Neutrophil (primary cell): Measurements from ENCODE around the gene CCSER2.
"Not testable (repeated sequence)": the region's sequence is repeated elsewhere in the genome, so short reads cannot be mapped to it uniquely, and the experiment has no call there.

Source experiments
- H3K27ac ChIP-seq: fragments of 200-600 bp; sonication (generic); 2 replicates; pipeline ENCODE4 v1.5.1; 2016; ENCODE audit warnings: mild to moderate bottlenecking, moderate library complexity
- H3K27me3 ChIP-seq: fragments of 200-600 bp; sonication (generic); 2 replicates; pipeline ENCODE4 v1.6.0; 2016; ENCODE audit warnings: mild to moderate bottlenecking
- H3K36me3 ChIP-seq: fragments of 200-600 bp; sonication (generic); 2 replicates; pipeline ENCODE4 v1.5.1; 2017
- H3K4me1 ChIP-seq, 2 experiments: fragments of 200-600 bp in 1 of 2; sonication (generic) in 1 of 2; 1 replicate in 1 of 2; 2 replicates in 1 of 2; pipeline versions ENCODE4 v1.5.1 to v1.6.1; 2013 to 2016; ENCODE audit warnings: low read depth in 1 of 2, low read length in 1 of 2, mild to moderate bottlenecking in 1 of 2, moderate library complexity in 1 of 2; ENCODE audit not compliant: control insufficient read depth in 1 of 2, insufficient read depth in 1 of 2
- H3K4me3 ChIP-seq, 2 experiments: fragments of 200-600 bp in 1 of 2; sonication (generic) in 1 of 2; 1 replicate in 1 of 2; 2 replicates in 1 of 2; pipeline ENCODE4 v1.5.1; 2013 to 2016; ENCODE audit warnings: low read depth in 1 of 2, low read length in 1 of 2, mild to moderate bottlenecking in 1 of 2, moderate library complexity in 1 of 2
- H3K9me3 ChIP-seq: fragments of 200-600 bp; sonication (generic); 2 replicates; pipeline ENCODE4 v1.5.1; 2016
- CTCF ChIP-seq: fragments of 200-600 bp; sonication (generic); IDR thresholded peaks from 2 replicates; pipeline ENCODE4 v1.5.1; 2016; ENCODE audit warnings: antibody characterized with exemption

Gene CCSER2

DNA sequence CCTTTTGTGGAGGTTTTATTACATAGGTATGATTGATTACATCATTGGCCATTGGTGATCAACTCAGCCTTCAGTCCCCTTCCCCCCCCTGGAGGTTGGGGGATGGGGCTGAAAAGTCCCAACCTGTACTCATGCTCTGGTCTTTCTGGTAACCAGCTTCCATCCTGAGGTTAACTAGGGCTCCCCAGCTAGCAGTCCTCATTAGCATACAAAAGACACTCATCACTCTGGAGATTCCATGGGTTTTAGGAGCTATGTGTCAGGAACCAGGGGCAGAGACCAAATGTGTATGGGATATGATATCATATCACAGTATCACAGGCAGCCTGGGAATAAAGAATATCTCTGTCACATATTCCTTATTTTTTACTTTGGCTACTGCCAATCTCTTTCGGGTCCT is 13.6 kb downstream of the CCSER2 start:
- Histone ChIP-seq H3K27ac (no peak overlapping the region), H3K4me3 (no peak overlapping the region), H3K9me3 (no peaks in the 10 kb centered on the region), H3K4me1 (no peaks in the 10 kb centered on the region), H3K27me3 (no peaks in the 10 kb centered on the region), H3K36me3 (no peaks in the 10 kb centered on the region)
- no peak for TF ChIP-seq CTCF

- no peaks in the 10 kb centered on the region for H3K36me3 ChIP-seq
Observed at GRCh38 chr10:84342584-84342983, 14.2 kb downstream of the CCSER2 start.

GRCh38 chr10:84343831-84344230 is 15.4 kb downstream of the CCSER2 start:
- no peaks in the 10 kb centered on the region for H3K9me3 ChIP-seq
- no peaks in the 10 kb centered on the region for H3K4me1 ChIP-seq
- H3K4me3 ChIP-seq: no peak overlapping the region
- no peaks in the 10 kb centered on the region for H3K27me3 ChIP-seq
- H3K36me3 ChIP-seq: no peaks in the 10 kb centered on the region
- TF ChIP-seq CTCF: no peak
- no peak overlapping the region for H3K27ac ChIP-seq

More at GRCh38 chr10:84342584-84342983, 14.2 kb downstream of the CCSER2 start:
- Histone ChIP-seq H3K4me1 (no peaks in the 10 kb centered on the region), H3K27ac (no peak overlapping the region), H3K4me3 (no peak overlapping the region), H3K9me3 (no peaks in the 10 kb centered on the region), H3K27me3 (no peaks in the 10 kb centered on the region)
- no peak for TF ChIP-seq CTCF

- Histone ChIP-seq H3K4me3 (no peak overlapping the region), H3K27me3 (no peaks in the 10 kb centered on the region), H3K27ac (no peak overlapping the region), H3K9me3 (no peaks in the 10 kb centered on the region), H3K4me1 (no peaks in the 10 kb centered on the region), H3K36me3 (no peaks in the 10 kb centered on the region)
- TF ChIP-seq CTCF: no peak
Observed at GRCh38 chr10:84344526-84344925, 16.1 kb downstream of the CCSER2 start.

GRCh38 chr10:84347575-84348002 is 19.2 kb downstream of the CCSER2 start:
- H3K4me1 ChIP-seq, H3K4me3 ChIP-seq, H3K36me3 ChIP-seq, H3K27me3 ChIP-seq, H3K27ac ChIP-seq, H3K9me3 ChIP-seq: not testable (repeated sequence)

DNA sequence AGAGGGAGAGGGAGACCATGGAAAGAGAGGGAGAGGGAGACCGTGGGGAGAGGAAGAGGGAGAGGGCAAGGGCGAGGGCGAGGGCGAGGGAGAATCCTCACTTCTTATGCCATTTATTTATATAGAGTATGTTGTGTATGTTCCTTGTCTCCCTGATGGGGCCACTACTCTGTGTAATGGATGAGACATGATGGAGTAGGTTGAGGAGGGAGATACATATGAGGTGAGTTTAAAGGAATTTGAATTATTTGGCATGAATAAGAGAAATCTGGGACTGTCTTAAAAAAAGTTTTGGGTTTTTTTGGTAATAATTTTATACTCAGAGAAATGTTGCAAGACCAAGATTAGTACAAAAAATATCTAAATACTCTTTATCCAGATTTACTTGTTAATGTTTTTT is 20.1 kb downstream of the CCSER2 start:
- Histone ChIP-seq H3K4me3 (no peak overlapping the region), H3K27me3 (no peaks in the 10 kb centered on the region), H3K9me3 (no peaks in the 10 kb centered on the region), H3K27ac (no peak overlapping the region), H3K36me3 (no peaks in the 10 kb centered on the region), H3K4me1 (peaks cover 13 to 15% of the 10 kb centered on the region in 2 experiments)
- TF ChIP-seq CTCF: no peak
